Right ventricle myocardium superior (tissue), 1 donor: Measurements from ENCODE around the gene NGEF. TPM values are rescaled to one million over a fixed set of nuclear protein-coding genes. Genes with fewer than 3 reads are reported as not detected.

ENCODE experiments used
- ATAC-seq: fragments of 200-7000 bp; cut with Tn5 transposase; one replicate; pipeline ENCODE4 v1.9.1; 2020; ENCODE audit warnings: mild to moderate bottlenecking; ENCODE audit not compliant: poor library complexity
- DNase-seq: peaks from one replicate; pipeline ENCODE4 v3.0.0-alpha.2; 2020
- intact Hi-C: fragments of 100-400 bp; cut with DNase I; formaldehyde crosslinking; loops from one replicate; pipeline ENCODE4 v1.11.2; 2022
- total RNA-seq: library from RNA; stranded (reverse); fragmentation: NEBNext Ultra II Directional; extraction: Animal tissue kit (Norgen Biotek cat#: 25700); gene quantifications from one replicate; pipeline ENCODE4 v1.2.1, GENCODE V29; 2021
- donor health status: DM: no; HTN: yes; CAD: no; lungs with severe emphysema.

NGEF gene
- total RNA-seq, 1 donor from 2014 or later, result not detected

- peak; percentile 29 for DNase-seq
- intact Hi-C loops, result no loop called here
- no peak for ATAC-seq
Observed at GRCh38 chr2:232885264-232885961, 127.6 kb downstream of the NGEF start.

DNA sequence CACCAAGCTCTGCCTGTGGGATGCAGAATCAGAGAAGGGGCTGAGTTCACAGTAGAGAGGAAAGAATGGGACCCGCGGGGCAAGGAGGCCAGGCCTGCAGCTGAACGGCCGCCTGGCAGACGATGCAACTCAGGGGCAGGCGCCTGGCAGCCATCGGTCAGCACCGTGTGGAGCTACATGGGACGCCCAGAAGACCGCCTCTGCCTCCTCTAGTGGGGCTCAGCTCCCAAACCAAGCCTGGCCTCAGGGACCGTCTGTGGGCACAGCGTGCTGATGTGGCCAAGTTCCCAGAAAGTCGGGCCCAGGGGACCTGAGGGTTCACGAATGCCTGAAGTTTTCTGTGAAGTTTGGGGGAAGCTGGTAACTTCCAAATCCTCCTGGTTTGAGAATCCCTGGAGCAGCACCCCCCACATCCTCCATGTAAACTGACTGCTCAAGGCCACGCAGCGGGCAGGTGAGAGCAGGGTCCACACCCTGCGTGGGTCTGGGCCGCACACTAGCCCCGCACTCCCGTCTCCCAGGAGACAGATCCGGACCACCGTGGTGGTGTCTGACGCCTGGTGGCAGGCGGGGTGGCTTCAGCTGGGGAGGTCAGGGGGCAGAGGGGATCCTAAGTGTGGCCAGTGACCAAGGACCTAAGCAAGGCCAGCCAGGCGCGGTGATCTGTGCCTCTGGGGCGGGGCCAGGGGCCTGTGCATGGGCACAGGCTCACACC is 128.3 kb downstream of the NGEF start:
- intact Hi-C loops, result no loop called here

GRCh38 chr2:232884001-232884421 is 129.0 kb downstream of the NGEF start:
- no peak for ATAC-seq
- DNase-seq, result peak; percentile 17
- intact Hi-C loops, result no loop called here

More for the DNA sequence above, 128.3 kb downstream of the NGEF start:
- peak; percentile 22 for DNase-seq
- no peak for ATAC-seq

DNA sequence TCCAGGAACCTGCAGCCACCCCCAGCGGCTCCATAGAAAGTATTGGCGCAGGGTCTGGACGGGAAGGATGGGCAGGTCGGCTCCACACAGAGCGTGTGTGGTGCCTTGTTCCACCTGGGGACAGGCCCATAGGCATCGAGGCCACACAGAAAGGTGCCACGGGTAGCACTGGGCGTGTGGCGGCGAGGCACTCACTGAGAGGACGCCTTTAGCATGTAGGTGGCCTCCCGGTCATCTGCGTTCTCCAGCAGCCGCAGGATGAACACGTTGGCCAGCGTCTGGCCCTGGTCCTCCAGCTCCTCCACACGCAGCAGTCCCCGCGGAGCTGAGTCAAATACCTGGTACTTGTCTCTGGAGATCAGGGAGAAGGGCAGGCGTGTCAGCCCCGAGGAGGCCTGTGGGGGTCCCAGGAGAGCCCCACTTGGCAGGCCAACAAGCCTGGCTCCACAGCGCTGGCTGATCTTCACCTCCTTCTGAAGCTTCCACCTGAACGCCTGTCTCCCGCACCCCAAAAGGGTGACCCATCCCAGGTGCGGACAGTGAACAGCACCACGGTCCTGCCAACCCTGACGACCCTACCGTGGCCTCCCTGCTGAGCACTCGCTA is 129.8 kb downstream of the NGEF start:
- ATAC-seq, result no peak
- peak; percentile 39 for DNase-seq
- intact Hi-C loops, result no loop called here

DNA sequence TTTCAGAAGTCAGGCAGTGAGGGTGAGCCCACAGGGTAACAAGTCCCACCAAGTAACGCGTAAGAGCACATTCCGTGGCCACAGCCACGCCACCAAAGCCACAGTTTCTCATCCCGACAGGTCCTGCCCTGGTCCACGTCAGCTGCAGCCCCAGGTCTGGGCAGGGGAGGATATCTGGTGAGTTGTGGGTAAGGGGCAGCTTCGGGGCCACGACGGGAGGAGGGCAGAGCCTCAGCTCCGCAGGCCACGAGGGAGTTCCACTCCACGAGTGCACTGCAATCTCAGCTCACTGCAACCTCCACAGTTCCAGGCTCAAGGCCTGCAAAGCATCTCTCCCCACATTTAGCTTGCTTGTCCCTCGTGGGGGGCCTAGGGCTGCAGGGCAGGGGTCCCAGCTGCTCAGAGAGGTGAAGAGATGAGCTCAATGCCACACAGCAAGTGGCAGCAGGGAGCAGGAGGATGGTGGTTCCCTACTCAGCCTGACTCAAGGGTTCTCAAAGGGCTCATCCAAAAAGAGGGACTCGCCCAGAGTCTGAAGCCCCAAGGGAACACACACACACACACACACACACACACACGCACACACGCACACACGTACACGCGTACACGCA is 130.4 kb downstream of the NGEF start:
- DNase-seq (peak; percentile 14), ATAC-seq (no peak)
- intact Hi-C loops, result no loop called here

DNA sequence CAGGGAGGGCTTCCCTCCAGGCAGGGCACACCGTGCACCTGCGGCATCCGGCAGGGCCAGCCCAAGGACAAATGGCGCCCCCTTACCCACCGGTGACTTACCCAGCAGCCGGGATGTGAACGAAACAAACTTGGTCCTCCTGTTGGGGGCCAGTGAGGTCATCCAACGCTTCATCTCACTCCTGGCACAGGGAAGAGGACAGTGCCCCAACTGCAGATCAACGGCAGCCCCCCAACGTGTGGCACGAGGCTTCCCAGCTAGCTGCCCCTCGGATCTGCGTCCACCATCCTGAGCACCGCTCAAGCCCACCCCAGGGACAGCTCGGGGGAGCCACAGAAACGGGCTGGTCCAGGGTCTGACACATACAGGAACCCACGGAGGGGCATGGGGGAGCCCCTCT is 131.0 kb downstream of the NGEF start:
- no peak for ATAC-seq
- intact Hi-C loops, result no loop called here
- no peak for DNase-seq

GRCh38 chr2:232880764-232881351 is 132.2 kb downstream of the NGEF start:
- intact Hi-C loops, result no loop called here
- ATAC-seq (no peak), DNase-seq (no peak)

- DNase-seq, result peak; percentile 40
- intact Hi-C loops, result loop anchor here (10.0 kb wide), 1 partner anchor 155 kb away; the partner anchor contains the start of gene NEU2
- no peak for ATAC-seq
Observed at GRCh38 chr2:232879618-232880494, 133.2 kb downstream of the NGEF start.

DNA sequence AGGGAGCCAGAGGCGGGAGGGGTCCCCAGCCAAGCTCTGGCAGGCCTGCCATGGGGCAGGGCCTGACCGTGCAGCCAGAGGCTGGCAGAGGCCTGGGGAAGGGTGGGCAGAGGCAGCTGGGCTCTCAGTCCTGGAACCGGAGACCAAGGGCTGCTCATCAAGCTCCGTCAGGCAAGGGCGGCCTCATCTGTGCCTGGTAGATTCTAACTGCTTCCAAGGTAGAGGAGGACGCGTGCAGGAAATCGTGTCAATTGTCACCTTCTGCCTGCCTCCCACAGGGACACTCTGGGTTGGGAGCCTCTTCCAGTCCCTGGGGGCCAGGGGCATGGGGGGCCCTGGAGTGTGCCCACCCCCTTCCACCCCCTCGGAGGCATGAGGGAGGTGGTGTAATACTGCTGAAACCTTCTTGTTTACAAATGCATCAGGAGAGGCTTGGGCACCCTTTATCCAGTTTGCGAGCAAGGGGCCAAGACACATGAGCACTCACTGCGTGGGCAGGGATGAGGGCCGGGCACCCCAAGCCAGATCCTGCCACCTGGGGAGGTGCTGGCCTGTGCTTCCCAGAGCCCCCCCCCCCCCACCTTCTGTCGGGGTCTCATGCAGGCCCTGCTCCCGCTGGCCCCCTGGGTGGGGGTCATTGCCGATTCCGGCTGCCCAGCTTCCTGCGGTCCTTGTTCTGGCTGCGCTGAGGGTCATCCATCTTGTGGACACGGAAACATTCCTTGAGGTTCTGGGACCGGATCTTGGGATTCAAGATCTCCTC is 134.0 kb downstream of the NGEF start:
- intact Hi-C loops, result loop anchor here (10.0 kb wide), 1 partner anchor 156 kb away; the partner anchor contains the start of gene NEU2
- DNase-seq (peak; percentile 22), ATAC-seq (no peak)

DNA sequence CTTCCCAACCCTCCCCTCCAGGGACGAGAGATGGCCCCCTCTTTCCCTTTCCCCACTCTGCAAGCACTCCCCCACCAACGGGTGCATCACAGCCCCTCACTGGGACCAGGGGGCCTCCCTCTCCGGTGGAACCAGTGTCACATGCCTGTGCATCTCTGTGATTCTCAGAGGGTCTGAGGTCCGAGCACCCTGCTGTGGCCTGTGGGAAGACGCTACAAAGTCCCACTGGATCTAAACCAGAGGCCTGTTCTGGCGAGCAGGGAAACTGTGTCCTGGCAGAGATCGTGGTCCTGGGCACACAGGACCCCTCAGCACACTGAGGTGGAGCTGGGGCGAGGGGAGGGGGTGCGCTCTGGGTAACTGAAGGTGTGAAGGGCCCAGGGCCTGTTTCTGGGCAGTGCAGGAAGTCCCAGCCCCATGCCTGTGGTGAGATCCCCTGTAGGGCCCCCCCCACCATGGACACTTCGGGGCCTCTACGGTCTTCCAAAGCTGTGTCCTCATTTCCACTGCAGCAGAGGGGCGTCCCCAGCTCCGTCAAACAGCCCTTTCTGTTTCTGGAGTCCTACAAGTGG is 135.0 kb downstream of the NGEF start:
- intact Hi-C loops, result loop anchor here (10.0 kb wide), 1 partner anchor 157 kb away; the partner anchor contains the start of gene NEU2
- DNase-seq (peak; percentile 27), ATAC-seq (no peak)

DNA sequence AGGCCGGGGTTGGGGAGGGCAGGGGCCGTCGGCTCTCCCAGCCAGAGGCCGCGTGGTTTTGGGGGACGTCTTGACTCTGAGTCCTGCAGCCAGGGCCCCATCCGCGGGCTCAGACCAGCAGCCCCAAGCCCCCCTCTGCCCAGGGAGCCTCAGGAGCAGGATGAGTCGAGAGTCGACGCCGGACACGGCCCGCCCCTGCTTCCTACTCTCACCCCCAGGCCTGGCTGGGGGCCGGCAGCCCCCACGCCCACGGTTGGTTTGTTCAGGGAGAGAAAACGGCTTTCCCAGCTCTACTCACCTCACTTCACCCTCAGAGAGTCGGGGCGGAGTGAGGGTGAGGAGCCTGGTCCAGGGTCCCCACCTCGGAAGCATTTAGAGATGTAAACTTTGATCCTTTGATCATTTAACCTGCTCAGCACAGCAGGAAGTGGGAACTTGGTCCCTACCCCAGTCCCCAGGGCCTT is 136.0 kb downstream of the NGEF start:
- no peak for DNase-seq
- intact Hi-C loops, result loop anchor here (10.0 kb wide), 1 partner anchor 158 kb away; the partner anchor contains the start of gene NEU2
- no peak for ATAC-seq

GRCh38 chr2:232876161-232876977 is 136.7 kb downstream of the NGEF start:
- intact Hi-C loops, result loop anchor here (10.0 kb wide), 1 partner anchor 158 kb away; the partner anchor contains the start of gene NEU2
- ATAC-seq, result peak; percentile 18
- DNase-seq, result no peak

DNA sequence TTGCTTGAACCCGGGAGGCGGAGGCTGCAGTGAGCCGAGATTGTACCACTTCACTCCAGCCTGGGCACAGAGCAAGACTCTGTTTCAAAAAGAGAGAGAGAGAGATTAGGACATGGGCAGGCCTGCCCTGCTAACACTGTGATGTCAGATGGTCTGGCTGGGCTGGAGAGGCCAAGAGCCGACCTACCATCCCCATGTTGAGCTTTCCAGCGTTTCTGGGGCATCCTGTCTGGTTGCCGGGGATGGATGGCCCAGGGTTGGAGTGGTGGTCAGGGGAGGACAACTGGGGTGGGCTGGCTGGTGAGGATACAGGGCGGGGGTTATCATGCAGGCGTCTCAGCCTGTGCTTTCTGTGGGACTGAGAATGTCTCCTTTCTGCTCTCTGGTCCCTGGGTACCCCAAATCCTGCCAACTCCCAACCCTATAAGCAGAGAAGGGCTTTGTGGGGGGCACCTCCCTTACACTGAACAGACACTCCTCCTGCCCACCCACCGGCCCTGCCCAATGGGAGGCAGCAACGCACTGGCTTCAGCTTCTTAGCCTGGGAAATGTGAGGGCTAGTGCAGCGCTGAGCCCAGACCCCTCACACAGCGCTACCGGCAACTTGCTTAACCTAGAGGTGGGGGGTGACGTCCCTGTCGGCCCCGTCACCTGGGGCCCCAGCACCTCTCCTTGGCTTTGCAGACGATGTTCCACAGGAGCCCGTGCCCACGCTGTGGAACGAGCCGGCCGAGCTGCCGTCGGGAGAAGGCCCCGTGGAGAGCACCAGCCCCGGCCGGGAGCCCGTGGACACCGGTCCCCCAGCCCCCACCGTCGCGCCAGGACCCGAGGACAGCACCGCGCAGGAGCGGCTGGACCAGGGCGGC is 137.6 kb downstream of the NGEF start:
- ATAC-seq (no peak), DNase-seq (no peak)
- intact Hi-C loops, result loop anchor here (10.0 kb wide), 1 partner anchor 159 kb away; the partner anchor contains the start of gene NEU2

- no peak for ATAC-seq
- intact Hi-C loops, result loop anchor here (10.0 kb wide), 1 partner anchor 160 kb away; the partner anchor contains the start of gene NEU2
- DNase-seq, result no peak
Observed at GRCh38 chr2:232874677-232875223, 138.3 kb downstream of the NGEF start.
